OCI-LY7 (cell line): ENCODE results near the gene CETN3. TPM values are rescaled to one million over a fixed set of nuclear protein-coding genes. Genes with fewer than 3 reads are reported as not detected.

Experiments used
- BruUV-seq: library from RNA; stranded (reverse); fragments of 400-500 nt; replicated peaks from 2 replicates; lab custom pipeline; 2021; lab: Mats Ljungman, UMichigan
- CTCF ChIA-PET: fragments of 300-600 bp; sonication (Branson Sonifier 250); formaldehyde crosslinking; loops from one replicate; lab custom pipeline; 2022; ENCODE audit warnings: antibody characterized with exemption; ENCODE audit not compliant: unreplicated experiment; lab: Charles Lee
- POLR2A ChIA-PET: fragments of 300-600 bp; sonication (Branson Sonifier 250); formaldehyde crosslinking; loops from one replicate; lab custom pipeline; 2022; ENCODE audit warnings: antibody characterized with exemption; lab: Charles Lee
- DNase-seq: peaks from one replicate; pipeline ENCODE4 v3.0.0-alpha.2; 2015; ENCODE audit warnings: low spot score
- H2AFZ ChIP-seq: fragments of 200-600 bp; sonication (generic), shearing (Covaris generic); 2 replicates; pipeline ENCODE4 v1.6.1; 2014; ENCODE audit warnings: mild to moderate bottlenecking, antibody characterized with exemption, low read length, moderate library complexity
- H3K27ac ChIP-seq: fragments of 200-600 bp; sonication (generic); 2 replicates; pipeline ENCODE4 v1.5.1; 2014; ENCODE audit warnings: mixed run types, low read depth, mild to moderate bottlenecking, moderate library complexity, low read length, inconsistent platforms; ENCODE audit not compliant: poor library complexity, severe bottlenecking
- H3K36me3 ChIP-seq: fragments of 200-600 bp; sonication (generic); 2 replicates; pipeline ENCODE4 v1.6.1; 2014; ENCODE audit warnings: mild to moderate bottlenecking, antibody characterized with exemption, low read length, moderate library complexity, mixed read lengths; ENCODE audit not compliant: insufficient read depth
- H3K4me1 ChIP-seq: fragments of 200-600 bp; sonication (generic); 2 replicates; pipeline ENCODE4 v1.5.1; 2014; ENCODE audit warnings: mild to moderate bottlenecking, low read length; ENCODE audit not compliant: insufficient read depth, poor library complexity, severe bottlenecking
- H3K4me2 ChIP-seq: fragments of 200-600 bp; sonication (generic); 2 replicates; pipeline ENCODE4 v1.6.1; 2014; ENCODE audit warnings: mild to moderate bottlenecking, low read length
- H3K4me3 ChIP-seq: fragments of 200-600 bp; sonication (generic); 2 replicates; pipeline ENCODE4 v1.5.1; 2014; ENCODE audit warnings: mild to moderate bottlenecking, low read depth, low read length; ENCODE audit not compliant: poor library complexity, severe bottlenecking
- H3K79me2 ChIP-seq: fragments of 200-600 bp; sonication (generic); 2 replicates; pipeline ENCODE4 v1.6.1; 2016; ENCODE audit warnings: low read depth, mild to moderate bottlenecking, low read length, moderate library complexity, mixed read lengths; ENCODE audit not compliant: insufficient read depth
- H3K9me2 ChIP-seq: fragments of 200-600 bp; sonication (generic); 2 replicates; pipeline ENCODE4 v1.6.1; 2016; ENCODE audit warnings: mild to moderate bottlenecking, low read length, mixed read lengths; ENCODE audit not compliant: insufficient read depth
- H3K9me3 ChIP-seq: fragments of 200-600 bp; sonication (generic); 2 replicates; pipeline ENCODE4 v1.6.1; 2014; ENCODE audit warnings: mild to moderate bottlenecking, mixed run types, low read length, mixed read lengths
- H4K20me1 ChIP-seq: fragments of 200-600 bp; sonication (generic); 2 replicates; pipeline ENCODE4 v1.6.1; 2014; ENCODE audit warnings: mild to moderate bottlenecking, antibody characterized with exemption, low read length, moderate library complexity, mixed read lengths; ENCODE audit not compliant: insufficient read depth
- CTCF ChIP-seq: fragments of 200-600 bp; sonication (generic); conservative IDR thresholded peaks from 2 replicates; pipeline ENCODE4 v1.5.1; 2014; ENCODE audit warnings: mild to moderate bottlenecking, antibody characterized with exemption, low read length, moderate library complexity, mixed read lengths
- EZH2phosphoT487 ChIP-seq: fragments of 200-600 bp; sonication (generic); IDR thresholded peaks from 2 replicates; pipeline ENCODE4 v1.6.1; 2018; ENCODE audit warnings: low read depth, borderline replicate concordance, mild to moderate bottlenecking, mixed run types, antibody characterized with exemption, low read length, moderate library complexity, mixed read lengths
- intact Hi-C: fragments of 100-400 bp; cut with micrococcal nuclease; formaldehyde crosslinking; loops from one replicate; pipeline ENCODE4 v1.10.0; 2022; ENCODE audit not compliant: unreplicated experiment
- total RNA-seq, 2 experiments: library from RNA; depleted of rRNA in 1 of 2; stranded (reverse); fragments of >200 nt in 1 of 2; shearing (Covaris generic) in 1 of 2; gene quantifications; 2 replicates each; pipeline ENCODE4 v1.2.3, GENCODE V29; 2014 to 2022

The CETN3 gene
- total RNA-seq, 2 experiments from 2014 or later = 34.6 to 53.2 TPM

GRCh38 chr5:90434116-90434714 lies 24.7 kb upstream of the CETN3 start:
- BruUV-seq = no TSS peak
- TF ChIP-seq EZH2phosphoT487 (no peak), CTCF (peak; percentile 89)
- Histone ChIP-seq H2AFZ (no peak overlapping the region), H3K36me3 (no peaks in the 10 kb centered on the region), H3K4me2 (no peak overlapping the region), H3K4me1 (no peaks in the 10 kb centered on the region), H3K27ac (no peak overlapping the region), H3K79me2 (no peaks in the 10 kb centered on the region), H4K20me1 (no peaks in the 10 kb centered on the region), H3K9me3 (no peaks in the 10 kb centered on the region), H3K4me3 (no peak overlapping the region), H3K9me2 (no peaks in the 10 kb centered on the region)
- intact Hi-C loops = loop anchor here (5.0 kb wide), 1 partner anchor 297 kb away; no protein-coding TSS in a partner anchor
- ChIA-PET CTCF (no interaction called here), POLR2A (no interaction called here)
- peak; percentile 55 for DNase-seq

- CTCF ChIA-PET = no interaction called here
- H3K9me2 ChIP-seq = no peaks in the 10 kb centered on the region
- H3K4me2 ChIP-seq = no peak overlapping the region
- H3K36me3 ChIP-seq = no peaks in the 10 kb centered on the region
- no peak for DNase-seq
- intact Hi-C loops = no loop called here
- H3K79me2 ChIP-seq = no peaks in the 10 kb centered on the region
- H2AFZ ChIP-seq = no peak overlapping the region
- H4K20me1 ChIP-seq = no peaks in the 10 kb centered on the region
- POLR2A ChIA-PET = no interaction called here
- no peak overlapping the region for H3K4me3 ChIP-seq
- no peaks in the 10 kb centered on the region for H3K9me3 ChIP-seq
- H3K27ac ChIP-seq = no peak overlapping the region
- no TSS peak for BruUV-seq
- no peaks in the 10 kb centered on the region for H3K4me1 ChIP-seq
- no peak for TF ChIP-seq EZH2phosphoT487
- TF ChIP-seq CTCF = no peak
Observed at GRCh38 chr5:90424245-90424644, 14.7 kb upstream of the CETN3 start.

- peak; percentile 61 for TF ChIP-seq CTCF
- no peak for TF ChIP-seq EZH2phosphoT487
- DNase-seq = peak; percentile 19
- POLR2A ChIA-PET = interaction anchor here (1.2 kb wide), 1 partner anchor 10 kb away, joined by 5 read pairs; no protein-coding TSS in a partner anchor
- no peak overlapping the region for H3K4me3 ChIP-seq
- no peak overlapping the region for H2AFZ ChIP-seq
- no peaks in the 10 kb centered on the region for H3K9me3 ChIP-seq
- CTCF ChIA-PET = no interaction called here
- no peak overlapping the region for H3K4me2 ChIP-seq
- no peaks in the 10 kb centered on the region for H3K4me1 ChIP-seq
- intact Hi-C loops = loop anchor here (1.0 kb wide), 1 partner anchor 9 kb away; no protein-coding TSS in a partner anchor
- no TSS peak for BruUV-seq
- H3K79me2 ChIP-seq = no peaks in the 10 kb centered on the region
- H3K36me3 ChIP-seq = no peaks in the 10 kb centered on the region
- H3K27ac ChIP-seq = no peak overlapping the region
- no peaks in the 10 kb centered on the region for H3K9me2 ChIP-seq
- no peaks in the 10 kb centered on the region for H4K20me1 ChIP-seq
Observed at GRCh38 chr5:90421136-90421535, 11.6 kb upstream of the CETN3 start.
